ENCODE results near the gene VPS54. TPM values are rescaled to one million over a fixed set of nuclear protein-coding genes. Genes with fewer than 3 reads are reported as not detected.

VPS54 gene
- total RNA-seq, 2 donors from 2014 or later = 12.8 to 19.7 TPM

Other genes starting within 250 kb of the VPS54 start
- 10 to 100 TPM; 85.9 to 90.8 TPM for gene UGP2, start 177.5 kb downstream of the VPS54 start, total RNA-seq
- gene PELI1, start 125.0 kb upstream of the VPS54 start, total RNA-seq = 10 to 100 TPM; 51.1 to 64.1 TPM